WI38 (cell line): ENCODE data around the gene CLDN15.

Experiments used
- H3K4me3 ChIP-seq: 2 replicates; pipeline ENCODE4 v1.5.1; 2011; ENCODE audit warnings: low read depth, mild to moderate bottlenecking, control low read depth, low read length
- TF ChIP-seq, protein P1 (sequence below): IDR thresholded peaks from 2 replicates; pipeline ENCODE4 v1.5.1; 2012; ENCODE audit warnings: low read depth, mild to moderate bottlenecking, control low read depth, low read length

The CLDN15 gene

GRCh38 chr7:101225650-101226049, 12.0 kb downstream of the CLDN15 start:
- H3K4me3 ChIP-seq, result no peak overlapping the region
- TF ChIP-seq, protein P1, sequence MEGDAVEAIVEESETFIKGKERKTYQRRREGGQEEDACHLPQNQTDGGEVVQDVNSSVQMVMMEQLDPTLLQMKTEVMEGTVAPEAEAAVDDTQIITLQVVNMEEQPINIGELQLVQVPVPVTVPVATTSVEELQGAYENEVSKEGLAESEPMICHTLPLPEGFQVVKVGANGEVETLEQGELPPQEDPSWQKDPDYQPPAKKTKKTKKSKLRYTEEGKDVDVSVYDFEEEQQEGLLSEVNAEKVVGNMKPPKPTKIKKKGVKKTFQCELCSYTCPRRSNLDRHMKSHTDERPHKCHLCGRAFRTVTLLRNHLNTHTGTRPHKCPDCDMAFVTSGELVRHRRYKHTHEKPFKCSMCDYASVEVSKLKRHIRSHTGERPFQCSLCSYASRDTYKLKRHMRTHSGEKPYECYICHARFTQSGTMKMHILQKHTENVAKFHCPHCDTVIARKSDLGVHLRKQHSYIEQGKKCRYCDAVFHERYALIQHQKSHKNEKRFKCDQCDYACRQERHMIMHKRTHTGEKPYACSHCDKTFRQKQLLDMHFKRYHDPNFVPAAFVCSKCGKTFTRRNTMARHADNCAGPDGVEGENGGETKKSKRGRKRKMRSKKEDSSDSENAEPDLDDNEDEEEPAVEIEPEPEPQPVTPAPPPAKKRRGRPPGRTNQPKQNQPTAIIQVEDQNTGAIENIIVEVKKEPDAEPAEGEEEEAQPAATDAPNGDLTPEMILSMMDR, result no peak

DNA sequence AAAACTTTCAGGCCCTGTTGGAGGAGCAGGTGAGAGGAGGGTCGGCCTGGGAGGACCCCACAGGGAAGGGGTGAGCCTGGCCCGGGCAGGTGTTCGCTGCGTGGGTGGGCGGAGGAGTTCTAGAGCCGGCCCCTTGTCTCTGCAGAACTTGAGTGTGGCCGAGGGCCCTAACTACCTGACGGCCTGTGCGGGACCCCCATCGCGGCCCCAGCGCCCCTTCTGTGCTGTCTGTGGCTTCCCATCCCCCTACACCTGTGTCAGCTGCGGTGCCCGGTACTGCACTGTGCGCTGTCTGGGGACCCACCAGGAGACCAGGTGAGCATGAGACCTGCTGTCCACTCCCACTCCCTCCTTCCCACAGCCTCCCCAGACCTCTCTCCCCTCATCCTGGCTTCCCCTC, 14.1 kb downstream of the CLDN15 start:
- H3K4me3 ChIP-seq, result no peak overlapping the region
- TF ChIP-seq, protein P1, result no peak

DNA sequence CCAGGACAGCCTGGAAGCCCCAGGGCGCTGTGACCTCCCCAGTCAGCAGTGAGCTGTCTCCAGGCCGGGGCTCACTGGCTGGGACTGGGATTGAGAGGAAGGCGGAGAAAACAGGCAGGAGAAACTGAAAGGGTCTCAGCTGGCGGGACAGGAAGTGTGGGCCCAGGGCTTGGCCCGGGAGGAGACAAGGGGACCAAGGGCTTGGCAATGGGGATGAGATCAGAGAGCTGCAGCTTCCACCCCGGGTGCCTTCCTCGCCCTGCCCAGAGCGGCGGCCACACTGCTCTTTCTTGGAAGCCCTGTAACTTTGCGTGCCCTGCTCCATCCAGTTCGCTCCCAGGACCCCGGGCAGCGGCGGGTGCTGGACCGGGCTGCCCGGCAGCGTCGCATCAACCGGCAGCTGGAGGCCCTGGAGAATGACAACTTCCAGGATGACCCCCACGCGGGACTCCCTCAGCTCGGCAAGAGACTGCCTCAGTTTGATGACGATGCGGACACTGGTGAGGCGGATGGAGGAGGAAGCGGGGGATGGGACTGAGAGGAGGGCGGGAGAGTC, 15.2 kb downstream of the CLDN15 start:
- TF ChIP-seq, protein P1, result no peak
- H3K4me3 ChIP-seq, result no peak overlapping the region

- H3K4me3 ChIP-seq, result no peak overlapping the region
Observed at GRCh38 chr7:101220295-101220694, 17.3 kb downstream of the CLDN15 start.

GRCh38 chr7:101218236-101219125, 19.1 kb downstream of the CLDN15 start:
- H3K4me3 ChIP-seq, result peak overlapping the region; percentile 78
- TF ChIP-seq, protein P1, result no peak

More at GRCh38 chr7:101220295-101220694, 17.3 kb downstream of the CLDN15 start:
- TF ChIP-seq, protein P1, result no peak

DNA sequence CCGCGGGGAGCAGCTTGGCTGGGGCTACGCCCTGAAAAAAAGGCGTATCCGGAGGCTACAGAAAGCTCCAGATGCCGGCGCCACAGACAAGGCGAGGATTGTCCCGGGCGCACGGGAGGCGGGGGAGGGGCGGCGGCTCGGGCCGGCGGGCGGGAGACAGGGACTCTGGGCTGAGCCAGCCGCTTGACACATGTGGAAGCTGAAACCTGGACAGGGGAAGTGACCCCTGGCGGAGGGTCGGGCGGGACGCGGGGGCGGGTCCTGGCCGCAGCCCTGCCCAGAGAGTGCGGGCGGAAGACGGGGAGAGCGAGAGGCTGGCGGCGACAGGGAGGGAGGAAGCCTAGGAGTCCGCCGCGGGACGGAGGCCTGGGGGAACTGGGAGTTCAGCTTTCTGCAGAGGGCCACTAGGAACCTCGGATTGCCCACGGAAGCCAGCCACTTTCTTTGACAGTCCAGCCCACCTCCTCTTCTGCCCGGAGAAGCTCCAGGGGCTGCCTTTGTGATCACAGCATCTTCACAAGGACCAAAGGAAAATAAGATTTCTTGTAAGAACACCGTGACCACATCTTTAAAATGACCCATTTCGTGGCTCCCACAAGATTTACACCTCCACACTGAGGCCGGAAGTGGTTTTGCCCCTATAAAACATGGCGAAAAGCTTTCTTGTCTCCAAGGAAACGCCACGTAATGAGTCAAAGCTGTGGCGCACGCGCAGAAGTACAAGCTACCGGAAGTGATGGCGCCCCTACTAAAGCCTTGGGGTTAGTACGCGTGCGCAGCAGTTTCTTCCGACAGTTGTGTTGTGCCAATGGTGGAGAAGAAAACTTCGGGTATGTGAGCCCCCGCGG, 20.0 kb downstream of the CLDN15 start, which contains the start of the genes PLOD3 and ZNHIT1:
Gene PLOD3, minus strand, starts transcription at position 194 of the 848 bp plus-strand sequence. CDS start 307 bp downstream, outside the sequence.
Gene ZNHIT1, plus strand, starts transcription at position 778 of the 848 bp plus-strand sequence. Its CDS starts 31 bp downstream, at position 809.
- TF ChIP-seq, protein P1, result no peak

More for the DNA sequence above, 20.0 kb downstream of the CLDN15 start, which contains the start of the genes PLOD3 and ZNHIT1:
- peak within 1 kb of the TSS; percentile 78 for H3K4me3 ChIP-seq
